NCI-H2107 treated with DMSO at 0.1 percent for 48 hours (cell line): ENCODE results near the gene IRF5.
"Not testable (repeated sequence)": the region's sequence is repeated elsewhere in the genome, so short reads cannot be mapped to it uniquely, and the experiment has no call there.

ENCODE experiments used
- DNase-seq: peaks from one replicate; lab custom pipeline; 2025; ENCODE audit not compliant: unreplicated experiment; lab: John Stamatoyannopoulos, UW

Gene IRF5

DNA sequence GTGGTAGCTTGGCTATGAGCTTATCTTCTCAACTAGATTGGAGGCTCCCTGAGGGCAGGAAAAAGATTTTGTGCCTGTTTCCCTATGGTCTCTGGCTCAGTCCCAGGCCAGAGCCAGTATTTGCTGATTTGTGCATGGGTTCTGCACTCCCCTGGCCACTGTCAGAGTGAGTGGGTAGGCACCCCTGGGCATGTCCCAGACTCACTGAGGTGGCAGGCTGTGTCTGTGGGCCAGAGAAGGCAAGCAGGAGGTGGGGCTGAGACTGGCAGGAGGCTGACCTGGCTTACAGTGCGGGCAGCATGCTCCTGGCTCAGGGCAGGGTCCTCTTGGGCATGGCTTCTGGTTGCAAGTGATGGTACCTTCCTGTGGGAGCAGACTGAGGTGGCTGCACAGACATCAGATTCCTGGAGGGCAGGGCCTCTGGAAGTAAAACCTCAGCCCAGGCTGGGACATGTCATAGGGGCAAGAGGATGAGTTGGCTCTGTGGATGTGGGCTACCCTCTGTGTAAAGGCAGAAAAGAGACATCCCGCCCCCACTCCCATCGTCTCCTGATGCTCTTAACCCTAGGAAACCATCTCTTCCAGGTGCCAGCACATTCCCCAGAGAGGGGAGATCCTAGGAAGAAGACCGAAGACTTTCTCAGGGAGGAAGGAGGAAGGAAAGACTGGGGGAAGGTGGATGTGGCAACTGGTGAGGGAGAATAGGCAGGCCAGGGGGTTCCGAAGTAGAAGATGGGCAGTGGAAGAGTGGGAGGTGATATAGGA is 31.5 kb upstream of the IRF5 start:
- DNase-seq = no peak

DNA sequence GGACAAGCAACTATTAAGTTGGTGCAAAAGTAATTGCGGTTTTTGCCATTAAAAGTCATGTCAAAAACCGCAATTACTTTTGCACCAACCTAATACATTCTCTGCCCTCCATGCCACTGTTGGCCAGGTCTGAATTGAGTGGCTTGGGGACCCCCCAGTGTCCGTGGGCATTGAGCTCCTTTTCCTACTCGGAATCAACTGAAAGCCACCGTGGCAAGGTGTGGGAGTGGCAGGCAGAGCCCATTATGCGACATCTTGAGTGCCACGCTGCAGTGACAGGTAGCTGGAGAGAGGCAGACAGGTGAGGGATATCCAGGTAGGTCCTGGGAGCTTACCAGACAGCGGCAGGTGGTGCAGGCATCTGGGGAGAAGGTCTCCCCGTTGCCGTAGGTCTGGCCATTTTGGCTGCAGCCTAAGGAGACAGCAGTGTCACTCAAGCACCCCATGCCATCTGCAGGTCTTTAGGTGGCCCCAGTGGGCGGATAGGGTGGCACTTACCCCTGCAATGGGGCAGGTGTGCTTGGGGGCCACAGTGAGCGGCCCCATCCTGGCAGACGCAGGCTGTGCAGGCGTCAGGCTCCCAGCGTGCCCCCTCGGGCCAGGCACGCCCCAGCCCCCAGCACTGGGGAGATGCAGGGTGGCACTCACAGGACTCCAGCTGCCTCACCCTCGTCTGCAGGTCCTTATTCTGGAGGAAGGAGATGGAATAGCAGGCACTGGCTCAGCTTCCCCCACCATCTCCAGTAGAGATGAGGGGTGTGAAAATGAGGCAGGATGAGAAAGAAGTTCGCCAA is 30.8 kb upstream of the IRF5 start:
- DNase-seq = no peak

GRCh38 chr7:128908750-128909624 is 28.7 kb upstream of the IRF5 start:
- no peak for DNase-seq

DNA sequence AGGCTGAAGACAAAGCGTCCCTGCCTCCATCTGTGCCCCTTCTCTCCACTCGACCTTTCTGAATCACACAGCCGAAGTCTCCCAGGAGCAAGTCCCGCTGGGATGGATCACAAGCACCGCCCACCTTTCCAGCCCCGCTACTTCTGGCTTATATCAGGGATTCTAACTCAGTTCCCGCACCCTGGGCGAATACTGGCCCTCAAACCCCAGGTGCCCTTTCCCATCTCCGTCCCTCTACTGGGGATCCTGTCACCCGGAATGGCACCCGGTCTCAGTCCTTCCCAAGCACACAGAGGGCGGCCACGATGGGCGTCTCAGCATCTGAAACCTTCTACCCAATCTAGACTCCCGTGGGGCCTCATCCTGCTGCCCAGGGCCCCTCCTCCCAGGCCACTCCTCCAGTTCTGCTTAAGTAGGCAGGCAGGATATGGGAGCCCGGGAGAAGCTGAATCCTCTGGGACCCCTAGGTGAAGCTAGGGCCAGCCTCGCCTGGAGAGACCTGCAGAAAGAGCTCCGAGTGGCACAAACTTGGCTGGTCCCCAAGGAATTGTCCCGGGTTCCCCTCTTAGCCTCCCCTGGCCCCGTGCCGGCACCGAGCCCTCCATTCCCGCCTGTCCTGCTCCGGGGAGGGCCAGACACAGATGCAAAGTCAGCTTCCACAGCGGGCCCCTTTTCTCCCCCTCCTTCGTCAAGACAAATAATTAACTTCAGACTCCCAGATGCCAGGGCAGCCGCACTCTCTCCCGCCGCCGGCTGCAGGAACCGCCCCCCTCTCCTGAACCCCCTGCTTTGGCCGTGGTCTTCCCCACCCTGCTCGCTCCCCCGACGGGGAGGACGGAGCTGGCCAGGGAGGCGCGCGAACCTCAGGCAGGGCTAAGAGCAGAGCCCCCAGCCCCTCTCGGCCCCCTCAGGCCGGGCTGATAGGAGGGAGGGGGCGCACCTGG is 27.8 kb upstream of the IRF5 start:
- DNase-seq = no peak

- DNase-seq = no peak
These were observed 27.2 kb upstream of the IRF5 start, which contains the start of gene KCP for GRCh38 chr7:128910569-128910945. Gene KCP, minus strand, starts transcription at chr7:128910709. Its CDS starts 33 bp downstream, at chr7:128910676.

DNA sequence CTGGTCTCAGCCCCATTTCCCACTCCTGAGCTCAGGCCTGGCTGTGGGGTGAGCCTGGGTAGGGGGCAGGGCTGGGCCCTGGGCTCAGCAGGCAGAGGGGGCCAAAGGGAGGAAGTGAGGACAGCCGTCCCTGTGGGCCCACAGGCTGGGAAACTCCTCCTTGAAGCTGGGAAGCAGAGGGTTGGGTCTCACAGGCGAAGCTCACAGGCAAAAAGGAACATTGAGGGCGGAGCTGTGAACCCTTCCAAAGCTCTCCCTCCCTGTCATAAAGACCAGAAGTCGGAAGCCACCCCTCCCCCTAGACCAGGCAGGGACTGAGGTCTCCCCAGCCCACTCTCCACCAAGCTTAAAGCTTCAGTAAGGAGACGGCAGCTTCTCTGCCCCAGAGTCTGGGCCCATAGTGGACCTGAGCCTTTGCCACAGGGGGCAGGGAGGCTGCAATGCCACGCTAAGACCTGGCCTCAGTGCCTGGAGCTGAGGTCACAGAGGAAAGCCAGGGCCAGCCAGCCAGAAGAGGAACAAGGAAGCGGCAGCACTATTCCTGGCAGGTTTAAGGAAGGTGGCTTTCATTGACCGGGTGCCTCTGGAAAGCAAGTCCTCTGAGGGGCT is 26.2 kb upstream of the IRF5 start:
- DNase-seq = no peak

DNA sequence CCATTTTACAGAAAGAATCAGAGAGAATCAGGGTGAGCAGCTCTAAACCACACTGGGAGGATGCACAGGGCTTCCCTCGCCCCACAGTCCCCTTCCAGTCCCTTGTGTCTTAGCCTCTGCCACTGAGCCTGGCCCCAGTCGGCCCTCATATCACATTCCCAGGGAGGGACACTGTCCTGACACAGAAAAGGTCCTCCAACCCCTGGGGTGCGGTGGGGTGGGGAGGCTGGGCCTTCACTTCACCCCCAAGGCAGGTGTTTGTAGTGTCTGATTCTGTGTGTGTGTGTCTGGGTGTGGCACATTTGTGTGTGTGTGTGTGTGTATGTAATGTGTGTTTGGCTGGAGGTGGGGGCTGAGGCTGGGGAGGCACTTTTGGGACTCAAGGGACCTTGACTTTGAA is 25.4 kb upstream of the IRF5 start:
- DNase-seq = no peak

DNA sequence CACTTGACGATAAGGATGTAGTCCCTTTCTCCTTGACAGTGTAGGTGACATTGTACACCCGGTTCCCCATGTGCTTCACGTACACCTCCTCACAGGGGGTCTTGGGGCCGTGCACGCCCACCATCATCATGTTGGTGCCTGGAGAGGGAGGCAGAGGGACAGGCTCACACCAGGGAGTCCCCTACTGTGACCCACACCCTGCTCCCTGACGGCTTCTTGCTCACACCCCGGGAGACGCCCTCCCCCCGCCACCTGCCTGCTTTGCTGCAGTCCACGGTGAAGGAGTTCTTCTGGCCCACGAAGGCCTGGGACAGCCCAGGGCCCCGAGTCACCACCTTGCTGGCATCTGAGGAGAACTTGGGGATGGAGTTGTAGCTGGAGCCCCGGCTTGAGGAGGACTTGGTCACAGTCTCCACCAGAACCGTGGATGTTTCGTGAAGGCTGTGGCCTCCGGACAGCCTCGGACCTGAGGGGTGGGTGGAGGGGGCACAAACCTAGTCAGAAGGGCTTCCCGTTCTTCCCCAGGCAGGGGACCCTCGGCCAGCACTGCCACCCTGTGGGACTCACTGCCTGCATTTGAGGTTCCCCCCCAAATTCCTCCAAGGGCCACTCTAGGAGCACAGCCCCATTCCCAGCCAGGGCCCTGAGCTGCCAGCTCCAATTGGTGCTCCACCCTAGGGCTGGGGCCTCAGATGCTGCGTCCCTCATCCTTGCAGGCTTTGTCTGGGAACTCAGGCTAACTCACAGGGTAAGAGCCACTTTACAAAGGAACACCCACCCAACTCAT is 24.8 kb upstream of the IRF5 start:
- DNase-seq = not testable (repeated sequence)

DNA sequence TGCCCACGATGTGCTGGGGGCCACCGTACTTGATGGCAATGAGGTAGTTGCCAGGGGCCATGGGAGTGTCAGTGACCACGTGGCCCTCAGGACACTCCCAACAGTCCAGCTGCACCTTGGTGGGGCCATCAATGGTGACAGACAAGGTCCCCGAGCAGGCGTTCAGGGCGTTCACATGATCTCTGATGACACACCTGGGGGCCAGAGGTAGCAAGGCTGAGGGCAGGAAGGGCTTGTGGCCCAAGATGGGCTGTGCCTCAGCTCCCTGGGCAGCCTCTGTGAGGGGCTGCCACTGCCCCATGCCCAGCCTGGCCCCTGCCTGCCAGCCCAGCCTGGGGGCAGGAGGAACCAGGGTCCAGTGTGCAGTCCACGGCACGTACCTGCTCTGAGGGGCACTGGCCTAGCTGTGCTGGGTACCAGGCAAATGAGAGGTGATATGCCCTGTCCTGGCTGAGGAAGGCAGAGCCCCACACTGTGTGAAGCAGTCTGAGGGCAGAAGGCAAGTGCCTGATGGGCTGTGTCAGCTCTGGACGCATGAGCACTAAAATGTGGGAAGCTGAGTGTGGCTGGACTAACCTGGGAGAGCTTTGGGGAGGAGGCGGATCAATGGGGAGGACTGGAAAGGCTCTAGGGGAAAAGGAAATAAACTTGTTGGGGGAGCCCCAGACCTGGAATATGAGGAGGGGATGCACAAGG is 23.7 kb upstream of the IRF5 start:
- no peak for DNase-seq

DNA sequence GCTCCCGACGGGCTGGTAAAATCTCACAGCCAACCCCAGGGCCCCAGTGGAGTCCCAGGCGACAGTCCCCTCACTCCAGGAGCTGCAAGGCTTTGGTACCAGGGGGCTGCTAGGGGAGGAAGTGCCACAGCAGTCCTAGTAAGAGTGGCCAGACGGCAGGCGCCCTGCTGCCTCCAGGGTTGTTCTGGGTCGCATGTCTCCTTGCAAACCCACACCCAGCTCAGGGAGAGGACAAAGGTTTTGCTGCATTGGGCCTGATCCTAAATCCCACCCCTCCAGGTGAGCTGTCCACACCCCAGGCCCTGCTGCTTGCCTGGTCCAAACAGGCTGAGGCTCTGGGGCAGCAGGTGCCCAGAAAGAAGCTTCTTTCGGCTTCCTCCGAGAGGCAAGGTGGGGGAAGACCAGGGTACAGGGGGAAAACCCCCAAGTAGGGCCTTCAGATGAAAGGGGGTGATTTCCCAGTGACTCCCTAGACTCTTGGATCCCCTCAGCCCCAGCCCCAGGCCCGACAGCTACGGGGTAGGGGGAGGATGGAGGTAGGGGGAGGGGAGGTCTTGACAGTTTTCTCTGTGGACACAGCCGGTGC is 23.1 kb upstream of the IRF5 start:
- no peak for DNase-seq

DNA sequence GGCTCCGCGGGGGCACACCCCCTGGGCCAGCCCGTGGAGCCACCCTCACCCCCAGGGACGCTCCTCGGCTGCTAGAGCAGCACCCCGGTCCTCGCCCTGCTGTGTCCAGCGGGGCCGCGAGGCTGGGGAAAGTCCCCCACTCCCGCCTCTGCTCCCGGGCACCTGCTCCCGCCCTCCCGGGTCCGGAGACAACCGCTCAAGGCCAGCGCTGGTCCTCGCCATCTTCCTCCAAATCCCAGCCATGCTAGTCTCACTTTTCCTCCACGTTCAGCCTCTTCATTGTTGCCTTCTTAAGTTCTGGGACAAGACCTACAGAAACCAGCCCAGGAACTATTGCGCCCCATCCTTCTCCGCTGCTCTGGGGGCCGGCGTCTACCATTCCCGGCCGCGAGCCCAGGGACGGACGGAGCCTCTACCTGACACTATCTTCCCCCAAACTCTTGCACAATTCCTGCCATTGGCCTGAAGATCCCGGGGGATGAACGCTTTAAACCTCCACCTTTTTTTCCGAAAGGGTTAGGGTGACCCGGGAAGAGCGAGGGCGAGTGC is 22.4 kb upstream of the IRF5 start:
- DNase-seq = no peak

DNA sequence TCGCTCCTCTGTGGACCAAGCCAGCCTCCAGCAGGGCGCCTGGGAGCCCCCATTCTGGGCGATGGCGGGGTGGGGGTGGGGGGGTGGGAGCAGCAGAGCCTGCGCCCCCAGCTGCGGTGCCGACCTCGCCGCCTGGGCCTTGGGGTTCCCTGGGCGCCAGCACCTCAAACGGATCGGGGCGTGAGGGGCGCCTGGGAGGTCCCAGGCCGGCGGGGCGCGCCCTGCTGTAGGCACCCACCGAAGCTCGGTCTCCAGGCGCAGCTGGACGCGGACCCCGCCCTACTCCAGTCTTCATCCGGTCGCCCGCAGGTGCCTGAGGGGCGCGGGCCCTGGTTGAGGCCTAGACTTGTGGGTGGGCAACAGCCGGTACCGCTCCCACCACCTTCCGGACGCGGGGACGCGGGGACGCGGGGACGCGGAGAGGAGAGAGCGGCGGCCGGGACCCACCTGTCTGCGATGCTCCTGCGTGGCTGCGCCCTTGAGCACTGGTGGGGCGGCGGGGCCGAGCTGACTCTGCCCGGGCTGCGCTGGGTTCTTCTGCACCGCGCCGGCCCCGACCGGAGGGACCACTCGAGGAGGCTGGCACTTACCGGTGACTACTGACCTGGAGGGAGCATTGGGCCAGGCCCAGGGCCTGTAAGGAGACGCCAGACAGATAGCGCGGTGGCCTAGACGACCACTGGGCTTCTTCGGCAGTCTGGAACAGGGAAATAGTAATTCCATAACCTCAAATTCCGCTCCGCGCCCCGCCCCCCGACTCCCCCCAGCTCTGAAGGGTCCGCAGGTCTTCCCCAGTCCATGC is 21.7 kb upstream of the IRF5 start:
- DNase-seq = no peak

- no peak for DNase-seq
These were observed 21.1 kb upstream of the IRF5 start for GRCh38 chr7:128916643-128916915.

DNA sequence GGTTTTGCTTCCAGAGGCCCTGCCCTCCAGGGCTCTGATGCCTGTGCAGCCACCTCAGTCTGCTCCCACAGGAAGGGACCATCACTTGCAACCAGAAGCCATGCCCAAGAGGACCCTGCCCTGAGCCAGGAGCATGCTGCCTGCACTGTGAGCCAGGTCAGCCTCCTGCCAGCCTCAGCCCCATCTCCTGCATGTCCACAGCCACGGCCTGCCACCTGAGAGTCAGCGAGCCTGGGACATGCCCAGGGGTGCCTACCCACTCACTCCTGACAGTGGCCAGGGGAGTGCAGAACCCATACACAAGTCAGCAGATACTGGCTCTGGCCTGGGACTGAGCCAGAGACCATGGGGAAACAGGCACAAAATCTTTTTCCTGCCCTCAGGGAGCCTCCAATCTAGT is 20.6 kb upstream of the IRF5 start:
- no peak for DNase-seq

DNA sequence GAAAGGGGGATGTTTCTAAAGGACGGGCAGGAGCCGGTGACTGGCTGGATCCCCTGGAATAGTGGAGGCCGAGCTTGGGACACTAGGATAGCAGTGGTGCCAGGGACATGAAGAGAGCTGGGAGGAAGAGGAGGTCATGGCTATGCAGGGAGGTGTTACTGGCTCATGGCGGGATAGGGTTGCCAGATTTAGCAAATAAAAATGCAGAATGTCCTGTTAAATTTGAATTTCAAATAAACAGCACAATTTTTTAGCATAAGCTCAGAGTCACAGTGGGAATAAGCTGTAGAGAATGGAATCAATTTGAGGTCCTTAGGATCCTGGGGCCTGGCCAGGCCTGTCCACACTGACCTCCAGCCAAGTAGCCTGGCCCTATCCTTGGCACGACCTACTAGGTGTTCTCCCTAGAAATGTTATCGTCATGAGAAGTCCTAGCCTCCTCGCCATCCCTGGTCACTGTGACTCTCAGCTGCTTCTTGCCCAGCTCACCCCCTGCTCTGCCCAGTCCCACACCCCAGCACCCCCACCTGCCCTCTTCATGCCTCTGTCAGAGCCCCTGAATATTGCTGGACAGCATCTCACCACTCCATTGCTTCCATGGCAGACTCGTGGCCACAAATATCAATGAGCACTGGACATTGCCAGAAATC is 19.6 kb upstream of the IRF5 start:
- DNase-seq = no peak

- no peak for DNase-seq
These were observed 18.5 kb upstream of the IRF5 start for GRCh38 chr7:128919241-128919640.
